CD4-positive, CD25-positive, alpha-beta regulatory T cell (primary cell): Measurements from ENCODE around the gene SMC6. TPM values are rescaled to one million over a fixed set of nuclear protein-coding genes. Genes with fewer than 3 reads are reported as not detected.

Source experiments
- ATAC-seq, 2 donors: fragments of 150-1000 bp; cut with Tn5 transposase; one replicate each; pipeline ENCODE4 v1.10.0; 2021; ENCODE audit warnings: low read depth in 2 of 2, moderate number of reproducible peaks in 2 of 2, moderate library complexity in 1 of 2
- DNase-seq, 3 donors: peaks; one replicate each; pipeline versions ENCODE4 v3.0.0 to v3.0.0-alpha.2; 2012 to 2022; ENCODE audit warnings: mixed read lengths in 1 of 3
- H3K27ac ChIP-seq: one replicate; pipeline ENCODE4 v1.7.0; 2013; ENCODE audit warnings: mild to moderate bottlenecking, low read length; ENCODE audit not compliant: insufficient read depth, poor library complexity, severe bottlenecking
- H3K27me3 ChIP-seq: one replicate; pipeline ENCODE4 v1.7.0; 2013; ENCODE audit warnings: low read length; ENCODE audit not compliant: control insufficient read depth, insufficient read depth
- H3K36me3 ChIP-seq: one replicate; pipeline ENCODE4 v1.7.0; 2013; ENCODE audit warnings: mild to moderate bottlenecking, low read length, moderate library complexity; ENCODE audit not compliant: control insufficient read depth, insufficient read depth
- H3K4me1 ChIP-seq: 2 replicates; pipeline ENCODE4 v1.7.0; 2013; ENCODE audit warnings: mild to moderate bottlenecking, low read length; ENCODE audit not compliant: insufficient read depth, control insufficient read depth, poor library complexity, severe bottlenecking
- H3K4me3 ChIP-seq: one replicate; pipeline ENCODE4 v1.7.0; 2013; ENCODE audit warnings: low read depth, mild to moderate bottlenecking, low read length, moderate library complexity
- H3K9me3 ChIP-seq, 2 experiments: 1 replicate in 1 of 2; 2 replicates in 1 of 2; pipeline ENCODE4 v1.7.0; 2013; ENCODE audit warnings: low read length in 2 of 2, mild to moderate bottlenecking in 1 of 2, moderate library complexity in 1 of 2; ENCODE audit not compliant: control insufficient read depth in 2 of 2
- H3K27ac Mint-ChIP-seq, 3 donors: one replicate each; pipeline ENCODE4 v1.8.0; 2020 to 2022; ENCODE audit warnings: mild to moderate bottlenecking in 3 of 3, mixed read lengths in 3 of 3, moderate library complexity in 2 of 3
- H3K27me3 Mint-ChIP-seq: one replicate; pipeline ENCODE4 v1.8.0; 2022; ENCODE audit warnings: mild to moderate bottlenecking, mixed read lengths
- H3K36me3 Mint-ChIP-seq: one replicate; pipeline ENCODE4 v1.8.0; 2020; ENCODE audit warnings: mixed read lengths
- H3K4me1 Mint-ChIP-seq, 4 donors: one replicate each; pipeline ENCODE4 v1.8.0; 2020 to 2022; ENCODE audit warnings: mixed read lengths in 4 of 4, mild to moderate bottlenecking in 1 of 4
- H3K4me3 Mint-ChIP-seq, 4 donors: one replicate each; pipeline ENCODE4 v1.8.0; 2020 to 2022; ENCODE audit warnings: mild to moderate bottlenecking in 4 of 4, mixed read lengths in 4 of 4, moderate library complexity in 3 of 4
- H3K9me3 Mint-ChIP-seq, 7 donors: one replicate each; pipeline ENCODE4 v1.8.0; 2020 to 2022; ENCODE audit warnings: mixed read lengths in 7 of 7, mild to moderate bottlenecking in 3 of 7, moderate library complexity in 2 of 7
- polyA plus RNA-seq, 4 donors: library from polyadenylated mRNA; unstranded; fragments of 300-500 nt; fragmentation: Illumina TruSeq; gene quantifications; one replicate each; pipeline ENCODE4 v1.2.3, GENCODE V29; 2021
- total RNA-seq: library from RNA; stranded (reverse); gene quantifications from one replicate; pipeline ENCODE4 v1.2.3, GENCODE V29; 2022

Gene SMC6
- total and polyA plus RNA-seq, 5 donors from 2014 or later = 11.5 to 34.4 (median 22.8) TPM

GRCh38 chr2:17729880-17730279 lies 23.7 kb downstream of the SMC6 start:
- no peaks in the 10 kb centered on the region for H3K27me3 Mint-ChIP-seq
- no peak overlapping the region for H3K4me3 ChIP-seq
- H3K4me1 Mint-ChIP-seq = peaks cover 0 to 2% (median 0%) of the 10 kb centered on the region in 4 donors
- H3K27ac ChIP-seq = no peak overlapping the region
- no peaks in the 10 kb centered on the region for H3K9me3 ChIP-seq
- H3K27ac Mint-ChIP-seq = no peak overlapping the region
- no peaks in the 10 kb centered on the region for H3K4me1 ChIP-seq
- H3K36me3 ChIP-seq = peaks cover 54% of the 10 kb centered on the region
- H3K36me3 Mint-ChIP-seq = peaks cover 32% of the 10 kb centered on the region
- H3K9me3 Mint-ChIP-seq = no peaks in the 10 kb centered on the region
- no peak for ATAC-seq
- no peaks in the 10 kb centered on the region for H3K27me3 ChIP-seq
- H3K4me3 Mint-ChIP-seq = no peak overlapping the region
- no peak for DNase-seq

- no peak overlapping the region for H3K27ac ChIP-seq
- no peaks in the 10 kb centered on the region for H3K4me1 Mint-ChIP-seq
- no peaks in the 10 kb centered on the region for H3K27me3 Mint-ChIP-seq
- peaks cover 31% of the 10 kb centered on the region for H3K36me3 Mint-ChIP-seq
- no peak for DNase-seq
- no peaks in the 10 kb centered on the region for H3K9me3 ChIP-seq
- no peak overlapping the region for H3K4me3 ChIP-seq
- H3K9me3 Mint-ChIP-seq = no peaks in the 10 kb centered on the region
- no peaks in the 10 kb centered on the region for H3K27me3 ChIP-seq
- no peak overlapping the region for H3K27ac Mint-ChIP-seq
- no peak for ATAC-seq
- H3K36me3 ChIP-seq = peaks cover 58% of the 10 kb centered on the region
- no peak overlapping the region for H3K4me3 Mint-ChIP-seq
- H3K4me1 ChIP-seq = no peaks in the 10 kb centered on the region
Observed at GRCh38 chr2:17728210-17728609, 25.4 kb downstream of the SMC6 start.

- H3K27me3 ChIP-seq = no peaks in the 10 kb centered on the region
- no peaks in the 10 kb centered on the region for H3K9me3 ChIP-seq
- no peaks in the 10 kb centered on the region for H3K4me1 ChIP-seq
- H3K4me3 Mint-ChIP-seq = no peak overlapping the region
- peak in 2 of 3 donors; percentile 28 to 44 for DNase-seq
- H3K9me3 Mint-ChIP-seq = no peaks in the 10 kb centered on the region
- H3K27ac Mint-ChIP-seq = no peak overlapping the region
- no peak overlapping the region for H3K4me3 ChIP-seq
- H3K4me1 Mint-ChIP-seq = peaks cover 0 to 3% (median under 1%) of the 10 kb centered on the region in 4 donors
- peaks cover 82% of the 10 kb centered on the region for H3K36me3 ChIP-seq
- H3K27me3 Mint-ChIP-seq = no peaks in the 10 kb centered on the region
- ATAC-seq = peak in 1 of 2 donors; percentile 61
- peaks cover 9% of the 10 kb centered on the region for H3K36me3 Mint-ChIP-seq
- H3K27ac ChIP-seq = no peak overlapping the region
Observed at GRCh38 chr2:17719562-17720371, 33.8 kb downstream of the SMC6 start.

- ATAC-seq = no peak
- H3K27me3 Mint-ChIP-seq = no peaks in the 10 kb centered on the region
- Histone ChIP-seq H3K4me3 (no peak overlapping the region), H3K27me3 (no peaks in the 10 kb centered on the region), H3K36me3 (peaks cover 84% of the 10 kb centered on the region), H3K27ac (no peak overlapping the region), H3K4me1 (no peaks in the 10 kb centered on the region), H3K9me3 (no peaks in the 10 kb centered on the region)
- no peak for DNase-seq
- H3K4me1 Mint-ChIP-seq = peaks cover 0 to 8% (median 2%) of the 10 kb centered on the region in 4 donors
- H3K27ac Mint-ChIP-seq = no peak overlapping the region
- no peak overlapping the region for H3K4me3 Mint-ChIP-seq
- no peaks in the 10 kb centered on the region for H3K9me3 Mint-ChIP-seq
- peaks cover 10% of the 10 kb centered on the region for H3K36me3 Mint-ChIP-seq
Observed at GRCh38 chr2:17718689-17719088, 34.9 kb downstream of the SMC6 start.

GRCh38 chr2:17717666-17718065 lies 35.9 kb downstream of the SMC6 start:
- no peak for ATAC-seq
- Histone ChIP-seq H3K4me3 (no peak overlapping the region), H3K27ac (no peak overlapping the region), H3K27me3 (no peaks in the 10 kb centered on the region), H3K36me3 (peaks cover 83% of the 10 kb centered on the region), H3K4me1 (no peaks in the 10 kb centered on the region), H3K9me3 (no peaks in the 10 kb centered on the region)
- H3K27ac Mint-ChIP-seq = no peak overlapping the region
- H3K27me3 Mint-ChIP-seq = no peaks in the 10 kb centered on the region
- no peaks in the 10 kb centered on the region for H3K9me3 Mint-ChIP-seq
- no peak overlapping the region for H3K4me3 Mint-ChIP-seq
- H3K4me1 Mint-ChIP-seq = peaks cover 0 to 9% (median 2%) of the 10 kb centered on the region in 4 donors
- no peak for DNase-seq
- H3K36me3 Mint-ChIP-seq = peaks cover 18% of the 10 kb centered on the region

GRCh38 chr2:17713291-17713690 lies 40.3 kb downstream of the SMC6 start:
- Mint-ChIP-seq H3K4me1 (peaks cover 0 to 9% (median 0%) of the 10 kb centered on the region in 4 donors), H3K9me3 (no peaks in the 10 kb centered on the region), H3K27me3 (no peaks in the 10 kb centered on the region), H3K4me3 (no peak overlapping the region), H3K36me3 (peaks cover 21% of the 10 kb centered on the region), H3K27ac (peak overlapping the region in 2 of 3 donors; percentile 2 to 93)
- Histone ChIP-seq H3K27ac (no peak overlapping the region), H3K27me3 (no peaks in the 10 kb centered on the region), H3K36me3 (peaks cover 77% of the 10 kb centered on the region), H3K9me3 (no peaks in the 10 kb centered on the region), H3K4me1 (no peaks in the 10 kb centered on the region), H3K4me3 (no peak overlapping the region)
- DNase-seq (no peak), ATAC-seq (no peak)

GRCh38 chr2:17710547-17711248 lies 42.9 kb downstream of the SMC6 start:
- no peaks in the 10 kb centered on the region for H3K27me3 Mint-ChIP-seq
- H3K27ac Mint-ChIP-seq = no peak overlapping the region
- Histone ChIP-seq H3K27me3 (no peaks in the 10 kb centered on the region), H3K9me3 (no peaks in the 10 kb centered on the region), H3K4me1 (no peaks in the 10 kb centered on the region), H3K4me3 (no peak overlapping the region), H3K27ac (no peak overlapping the region), H3K36me3 (peaks cover 76% of the 10 kb centered on the region)
- no peak overlapping the region for H3K4me3 Mint-ChIP-seq
- DNase-seq = no peak
- H3K9me3 Mint-ChIP-seq = no peaks in the 10 kb centered on the region
- ATAC-seq = no peak
- H3K4me1 Mint-ChIP-seq = peaks cover 0 to 9% (median 0%) of the 10 kb centered on the region in 4 donors
- peaks cover 24% of the 10 kb centered on the region for H3K36me3 Mint-ChIP-seq
